Activated gamma-delta T cell treated with anti-CD3 and anti-CD28 coated beads, Interleukin-2, amount 50 U/mL, for 16 hours (primary cell): Measurements from ENCODE around the gene DHPS.

Experiments used
- DNase-seq: peaks from one replicate; pipeline ENCODE4 v3.0.0-alpha.2; 2020; ENCODE audit warnings: low read depth

DHPS gene

DNA sequence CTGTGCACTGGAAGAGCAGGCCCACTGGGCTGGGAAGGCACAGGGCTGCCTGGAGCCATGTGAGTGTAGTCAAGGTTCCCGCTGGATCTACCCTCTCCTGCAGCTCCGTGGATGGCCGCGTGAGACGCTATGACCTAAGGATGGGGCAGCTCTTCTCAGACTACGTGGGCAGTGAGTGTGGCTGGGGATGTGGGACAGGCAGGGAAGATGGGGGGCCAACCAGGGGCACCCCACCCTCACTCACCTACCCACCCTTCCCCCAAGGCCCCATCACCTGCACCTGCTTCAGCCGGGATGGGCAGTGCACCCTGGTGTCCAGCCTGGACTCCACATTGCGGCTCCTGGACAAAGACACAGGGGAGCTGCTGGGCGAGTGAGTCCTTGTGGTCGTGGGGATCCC is 8.9 kb downstream of the DHPS start:
- DNase-seq = no peak

DNA sequence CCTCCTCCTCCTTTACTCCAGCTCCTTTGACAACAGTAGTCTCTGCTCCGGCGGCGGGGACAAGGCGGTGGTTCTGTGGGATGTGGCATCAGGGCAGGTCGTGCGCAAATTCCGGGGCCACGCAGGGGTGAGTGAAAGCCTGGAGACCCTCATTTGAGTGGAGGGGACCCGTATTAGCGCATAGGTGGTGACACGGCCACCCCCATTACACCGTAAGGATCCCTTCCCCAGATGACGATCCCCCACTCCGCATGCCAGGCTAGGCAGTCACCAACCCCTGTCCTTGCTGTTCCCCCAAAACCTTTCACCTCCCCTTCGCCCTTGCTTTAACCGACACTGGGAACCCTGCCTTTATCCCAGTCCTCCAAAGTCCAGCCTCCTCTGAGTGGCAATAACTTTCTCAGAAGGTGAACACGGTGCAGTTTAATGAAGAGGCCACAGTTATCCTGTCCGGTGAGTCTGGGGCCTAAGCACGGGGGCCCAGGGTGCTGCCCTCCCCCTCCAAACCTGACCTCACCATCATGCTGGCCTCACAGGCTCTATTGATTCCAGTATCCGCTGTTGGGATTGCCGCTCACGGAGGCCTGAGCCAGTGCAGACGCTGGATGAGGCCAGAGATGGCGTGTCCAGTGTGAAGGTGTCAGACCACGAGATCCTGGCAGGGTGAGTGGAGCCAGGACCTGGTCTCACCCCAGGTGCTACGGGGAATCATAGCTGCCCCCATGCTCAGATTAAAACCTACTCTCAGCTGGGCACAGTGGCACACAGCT is 11.3 kb downstream of the DHPS start:
- no peak for DNase-seq

DNA sequence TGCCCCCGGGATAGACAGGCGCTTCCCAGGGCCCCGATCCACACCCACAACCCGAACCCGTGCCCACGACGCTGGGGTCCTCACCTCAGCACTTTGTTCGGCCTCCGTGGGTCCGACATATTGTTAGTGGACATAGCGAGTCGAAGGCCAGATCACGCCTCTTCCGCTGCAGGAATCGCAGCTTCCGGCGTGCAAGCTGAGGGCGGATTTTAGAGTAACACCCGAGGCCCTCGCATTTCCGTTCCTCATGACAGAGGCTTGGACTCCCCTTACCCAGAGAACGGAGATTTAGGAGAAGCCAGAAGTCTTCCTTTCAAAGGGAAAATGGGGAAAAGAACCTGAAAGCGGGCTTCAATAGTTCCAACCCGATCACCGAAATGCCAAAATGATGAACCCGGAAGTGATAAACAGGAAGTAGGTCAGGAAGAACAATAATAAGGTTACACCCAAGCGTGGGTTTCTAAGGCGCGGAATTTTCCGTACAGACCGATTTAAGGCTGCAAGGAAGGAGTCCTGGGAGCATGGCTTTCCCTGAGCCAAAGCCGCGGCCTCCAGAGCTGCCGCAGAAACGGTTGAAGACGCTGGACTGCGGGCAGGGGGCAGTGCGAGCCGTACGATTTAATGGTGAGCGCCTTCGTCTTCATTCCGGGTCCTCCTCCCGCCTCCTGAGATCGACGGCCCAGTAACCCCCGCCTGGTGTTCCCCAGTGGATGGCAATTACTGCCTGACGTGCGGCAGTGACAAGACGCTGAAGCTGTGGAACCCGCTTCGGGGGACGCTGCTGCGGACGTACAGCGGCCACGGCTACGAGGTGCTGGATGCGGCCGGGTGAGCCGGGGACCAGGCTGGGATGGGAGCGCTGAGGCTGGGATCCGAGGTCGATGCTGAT is 12.2 kb downstream of the DHPS start:
- DNase-seq = peak; percentile 65

DNA sequence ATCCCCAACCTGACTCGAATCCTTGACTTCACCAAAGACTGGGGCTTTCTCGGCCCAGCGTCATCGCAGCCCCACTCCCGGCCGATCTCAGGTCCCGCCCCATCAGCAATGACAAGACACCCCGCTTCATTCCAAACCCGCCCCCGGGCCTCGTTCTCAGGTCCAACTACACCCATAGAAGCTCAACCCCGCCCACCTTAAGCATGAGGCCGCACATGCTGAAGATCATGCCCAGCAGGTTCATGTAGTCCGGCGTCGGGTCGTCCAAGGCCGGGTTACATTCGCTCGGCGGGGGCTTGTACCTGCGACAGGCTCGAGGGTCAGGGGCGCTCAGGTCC is 12.8 kb downstream of the DHPS start:
- peak; percentile 47 for DNase-seq

DNA sequence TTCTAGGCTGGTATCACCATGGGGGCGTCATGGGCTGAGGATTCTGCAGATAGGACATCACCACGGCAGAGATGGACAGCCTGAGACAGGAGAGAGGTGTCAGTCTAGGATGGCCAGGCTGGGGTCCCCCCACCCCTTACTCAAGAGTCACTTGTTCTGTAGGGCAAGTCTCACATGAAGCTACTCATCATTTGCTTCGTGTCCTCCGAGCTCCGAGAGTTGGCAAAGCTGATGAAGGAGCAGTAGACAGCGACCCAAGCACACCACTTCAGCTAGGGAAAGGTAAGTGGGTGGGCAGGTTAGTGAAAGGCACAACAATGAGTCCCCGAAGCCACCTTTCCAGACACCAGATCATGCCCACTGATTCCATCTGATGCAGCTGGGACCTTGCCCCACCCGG is 13.3 kb downstream of the DHPS start:
- no peak for DNase-seq

DNA sequence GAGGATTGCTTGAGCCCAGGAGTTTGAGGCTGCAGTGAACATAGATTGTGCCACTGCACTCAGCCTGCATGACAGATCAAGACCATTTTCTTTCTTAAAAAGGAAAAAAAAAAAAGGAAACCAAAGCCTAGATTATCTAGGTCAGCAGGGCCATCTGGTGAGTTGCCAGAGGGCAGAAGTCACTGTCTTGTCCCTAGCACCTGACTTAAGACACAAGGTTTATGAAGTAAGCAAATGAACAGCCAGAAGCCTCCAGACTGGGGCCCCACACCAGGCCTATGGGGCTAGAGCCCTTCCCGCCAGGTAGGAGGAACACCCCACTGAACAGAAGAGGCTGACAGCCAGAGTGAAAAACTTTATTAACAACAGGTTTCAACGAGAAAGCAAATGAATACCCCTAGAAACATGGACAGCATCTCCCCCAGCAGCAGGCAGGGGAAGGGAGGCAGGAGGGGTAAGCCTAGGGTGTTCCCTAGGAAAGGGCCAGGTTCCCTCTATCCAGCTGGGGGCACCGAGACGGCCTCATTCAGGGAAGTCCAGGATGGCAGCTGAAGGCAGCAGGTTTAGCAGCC is 13.9 kb downstream of the DHPS start:
- no peak for DNase-seq

DNA sequence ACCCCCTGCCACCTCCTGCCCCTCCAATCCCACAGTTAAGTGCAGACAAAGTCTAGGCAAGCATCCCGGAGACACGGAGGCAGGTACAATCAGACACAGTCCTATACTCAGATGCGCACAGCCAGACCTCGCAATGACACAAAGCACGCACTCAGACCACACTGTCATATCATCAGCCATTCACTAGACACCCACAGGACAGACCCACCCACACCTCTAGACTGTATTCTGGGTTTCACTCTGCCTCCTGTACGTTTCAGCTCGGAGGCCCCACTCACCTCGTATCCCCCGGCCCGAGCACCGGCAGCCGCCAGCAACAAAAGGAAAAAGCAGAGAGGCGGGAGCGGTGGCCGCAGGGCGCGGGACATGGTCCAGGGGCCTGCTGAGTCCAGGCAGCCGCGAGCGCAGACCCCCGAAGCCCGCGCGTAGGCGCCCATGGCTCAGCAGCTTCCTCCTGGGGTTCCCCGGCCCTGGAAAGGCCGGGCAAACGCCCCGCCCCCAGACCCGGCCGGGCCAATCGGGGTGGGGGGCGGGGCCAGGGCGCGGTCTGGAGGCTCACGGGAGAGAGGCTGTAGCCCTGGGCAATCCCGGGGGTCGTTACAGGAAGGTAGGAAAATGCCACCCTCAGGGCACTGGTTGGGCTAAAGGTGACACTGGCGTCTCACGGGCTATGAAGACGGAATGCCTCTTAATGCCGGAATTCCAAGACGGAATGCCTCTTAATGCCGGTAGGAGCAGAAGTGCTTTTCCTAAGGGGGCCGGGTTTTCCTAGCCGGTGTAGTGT is 15.2 kb downstream of the DHPS start, which contains the start of the genes MAN2B1 and WDR83:
TSS of gene MAN2B1 (minus strand) at position 478 of the 784 bp plus-strand sequence. CDS start at position 437, 41 bp downstream.
TSS of gene WDR83 (plus strand) at position 543 of the 784 bp plus-strand sequence. CDS start 2,984 bp downstream, outside the sequence.
- peak; percentile 71 for DNase-seq

DNA sequence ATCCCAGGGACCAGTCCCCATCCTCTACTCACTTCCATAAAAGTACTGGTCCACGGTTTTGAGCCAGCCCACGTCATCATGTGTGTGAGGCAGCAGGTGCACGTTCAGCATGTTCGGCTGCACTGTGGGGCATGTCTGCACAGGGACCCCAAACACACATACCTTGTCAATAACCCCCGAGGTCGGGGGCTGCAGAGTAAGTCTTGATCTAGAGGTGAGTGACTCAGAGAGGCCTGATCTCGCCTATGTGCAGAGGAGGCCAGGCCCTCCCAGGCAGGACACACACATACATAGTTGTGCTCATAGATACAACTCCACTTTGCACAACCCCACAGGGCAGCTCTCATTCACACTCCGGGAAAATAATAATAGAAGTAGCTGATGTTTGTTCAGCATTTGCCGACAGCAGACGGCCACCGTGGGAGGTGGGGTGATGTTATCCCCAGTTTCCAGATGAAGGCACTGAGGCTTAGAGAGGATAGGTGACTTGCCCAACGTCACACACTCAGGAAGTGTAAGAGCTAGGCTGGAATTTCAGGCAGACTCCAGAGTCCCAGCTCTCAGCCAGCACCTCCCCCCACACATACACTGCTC is 15.9 kb downstream of the DHPS start:
- DNase-seq = no peak

DNA sequence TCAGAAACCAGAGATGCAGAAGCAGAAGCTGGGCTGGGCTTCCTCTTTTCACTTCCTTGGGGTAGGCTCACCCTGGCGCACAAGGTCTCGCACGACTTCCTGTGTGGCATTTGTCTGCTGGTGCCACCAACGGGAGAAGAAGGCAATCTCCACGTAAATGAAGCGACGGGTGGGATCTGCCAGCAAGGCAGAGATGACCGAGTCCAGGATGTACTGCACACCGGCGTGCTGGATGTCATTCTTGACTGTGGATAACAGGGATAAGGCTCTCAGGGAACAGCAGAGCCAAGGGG is 16.5 kb downstream of the DHPS start:
- no peak for DNase-seq

DNA sequence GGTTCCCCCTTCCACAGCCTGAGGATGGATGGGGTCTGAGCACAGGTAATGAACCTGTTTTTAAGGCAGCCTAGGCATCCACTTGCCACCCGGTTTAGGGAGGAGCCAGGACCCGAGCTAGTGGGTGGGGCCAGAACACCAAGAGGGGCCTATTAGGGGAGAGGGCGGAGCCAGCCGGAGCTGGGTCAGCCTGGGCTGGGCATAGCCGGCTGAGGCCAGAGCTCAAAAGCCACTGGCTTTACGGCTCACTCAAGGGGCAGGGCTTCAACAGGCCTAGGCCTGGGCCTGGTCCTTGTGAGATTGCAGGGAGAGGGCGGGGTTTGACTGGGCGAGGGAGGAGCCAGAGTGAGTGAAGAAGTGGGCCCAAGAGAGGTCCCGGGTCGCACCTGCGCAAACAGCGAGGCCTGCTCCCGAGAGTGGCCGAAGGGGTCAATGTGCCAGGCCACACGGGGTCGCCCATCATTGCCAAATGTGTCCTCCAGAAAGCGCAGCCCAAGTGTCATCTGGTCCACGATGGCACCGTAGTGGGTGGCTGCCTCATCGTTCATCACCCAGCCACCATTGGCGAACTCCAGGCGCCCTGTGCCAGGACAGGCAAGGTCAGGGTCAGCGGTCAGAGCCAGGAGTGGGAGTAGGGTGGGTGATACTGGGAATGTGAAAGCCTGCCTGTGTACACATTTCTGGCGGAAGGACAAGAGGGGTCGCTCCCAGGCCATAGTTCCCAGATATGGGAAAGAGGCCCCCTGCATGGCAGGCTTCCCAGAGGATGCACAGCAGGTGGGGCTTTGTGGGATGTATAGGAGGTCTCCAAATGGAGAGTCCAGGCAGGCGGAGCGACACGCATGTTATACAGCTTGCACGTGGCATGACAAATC is 17.0 kb downstream of the DHPS start:
- no peak for DNase-seq

DNA sequence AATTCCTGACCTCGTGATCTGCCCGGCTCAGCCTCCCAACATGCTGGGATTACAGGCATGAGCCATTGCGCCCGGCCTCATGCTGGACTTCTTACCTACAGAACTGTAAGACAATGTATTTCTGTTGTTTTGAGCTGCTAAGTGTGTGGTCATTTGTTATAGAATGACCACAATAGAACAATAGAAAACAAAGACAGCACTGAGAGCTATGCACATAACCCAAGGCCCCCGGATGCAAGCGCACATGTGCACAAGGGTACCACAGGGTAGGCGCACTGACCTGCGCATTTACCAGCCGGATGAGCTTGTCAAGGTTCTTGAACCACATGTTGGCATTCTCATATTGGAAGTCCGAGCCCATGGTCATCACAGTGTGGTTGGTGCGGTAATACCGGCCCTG is 20.7 kb downstream of the DHPS start:
- DNase-seq = no peak

DNA sequence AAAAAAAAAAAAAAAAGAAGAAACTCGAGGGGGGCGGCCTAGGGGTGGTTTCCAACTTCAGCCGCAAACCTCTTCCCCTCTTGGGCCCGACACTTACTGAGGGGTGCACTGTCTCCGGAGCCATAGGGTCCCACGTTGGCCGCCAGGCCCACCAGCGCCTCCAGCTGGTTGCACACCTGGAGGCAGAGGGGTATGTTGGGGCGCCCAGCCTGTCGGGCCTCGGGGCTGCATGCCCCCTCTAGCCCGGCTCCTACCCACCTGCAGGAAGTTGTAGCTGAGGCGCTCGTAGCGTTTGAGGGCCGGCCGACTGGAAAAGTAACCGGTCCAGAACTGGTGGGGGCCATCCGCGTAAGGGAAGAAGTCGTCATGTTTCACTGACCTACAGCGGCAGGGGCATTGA is 23.7 kb downstream of the DHPS start:
- no peak for DNase-seq

DNA sequence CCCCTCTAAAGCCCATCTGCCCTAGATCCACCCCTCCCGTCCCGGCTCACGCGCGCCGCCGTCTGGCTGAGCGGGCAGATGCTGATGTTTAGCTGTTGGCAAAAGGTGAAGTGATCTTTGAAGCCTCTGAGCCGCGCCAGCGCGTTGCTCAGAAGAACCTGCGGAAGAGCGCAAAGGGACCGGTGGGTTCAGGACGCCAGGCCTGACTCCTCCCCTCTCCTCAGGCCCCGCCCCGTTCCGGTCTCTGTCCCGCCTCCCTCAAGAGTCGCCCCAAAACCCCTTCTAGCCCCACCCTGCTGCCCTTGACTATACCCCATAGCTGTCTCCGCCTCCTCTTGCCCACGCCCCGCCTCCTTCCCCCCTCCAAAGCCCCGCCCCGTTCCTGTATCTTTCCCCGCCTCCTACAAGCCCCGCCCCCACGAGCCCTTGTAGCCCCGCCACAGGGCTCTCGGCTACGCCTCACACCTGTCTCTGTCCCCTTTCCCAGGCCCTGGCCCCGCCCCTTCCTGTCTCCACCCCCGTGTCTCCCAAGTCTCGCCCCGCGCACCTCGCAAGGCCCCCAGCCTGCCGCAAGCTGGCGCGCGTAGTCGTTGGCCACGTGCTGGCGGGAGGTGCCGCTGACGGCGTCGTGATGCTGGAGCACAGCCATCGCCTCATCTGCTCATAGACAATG is 24.6 kb downstream of the DHPS start:
- no peak for DNase-seq

DNA sequence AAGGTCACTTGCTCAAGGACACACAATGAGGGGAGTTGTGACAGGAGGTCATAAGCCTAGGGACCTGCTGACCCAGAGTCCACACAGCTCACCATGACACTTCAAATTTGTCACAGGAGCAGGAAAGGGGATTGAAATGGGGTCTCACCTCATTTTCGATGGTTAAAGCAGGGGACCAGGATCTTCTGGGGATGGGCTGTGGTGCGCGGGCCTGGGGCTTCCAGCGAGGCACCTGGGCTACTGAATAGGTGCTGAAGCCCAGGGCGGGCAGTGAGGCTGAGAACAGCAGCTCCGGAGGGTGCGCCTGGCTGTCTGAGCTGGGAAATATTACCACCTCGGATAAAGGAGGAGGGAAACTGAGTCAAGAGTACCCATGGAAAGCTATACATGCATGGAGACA is 26.1 kb downstream of the DHPS start:
- DNase-seq = no peak

DNA sequence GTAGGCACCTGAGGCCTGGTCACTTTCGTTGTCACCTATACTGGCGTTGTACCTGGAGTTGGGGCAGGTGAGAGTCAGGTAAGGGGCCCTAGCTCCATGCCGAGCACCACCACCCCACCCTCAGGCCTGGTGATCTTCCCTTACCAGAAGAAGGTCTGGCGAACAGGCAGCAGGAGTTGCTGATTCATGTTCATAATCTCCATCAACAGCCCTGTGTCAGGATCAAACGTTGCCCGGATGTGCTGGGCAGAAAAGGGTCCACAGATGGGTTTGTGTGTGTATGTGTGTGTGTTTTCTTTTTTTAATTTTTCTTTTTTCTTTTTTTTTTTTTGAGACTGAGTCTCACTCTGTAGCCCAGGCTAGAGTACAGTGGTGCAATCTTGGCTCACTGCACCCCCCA is 29.5 kb downstream of the DHPS start:
- DNase-seq = no peak

DNA sequence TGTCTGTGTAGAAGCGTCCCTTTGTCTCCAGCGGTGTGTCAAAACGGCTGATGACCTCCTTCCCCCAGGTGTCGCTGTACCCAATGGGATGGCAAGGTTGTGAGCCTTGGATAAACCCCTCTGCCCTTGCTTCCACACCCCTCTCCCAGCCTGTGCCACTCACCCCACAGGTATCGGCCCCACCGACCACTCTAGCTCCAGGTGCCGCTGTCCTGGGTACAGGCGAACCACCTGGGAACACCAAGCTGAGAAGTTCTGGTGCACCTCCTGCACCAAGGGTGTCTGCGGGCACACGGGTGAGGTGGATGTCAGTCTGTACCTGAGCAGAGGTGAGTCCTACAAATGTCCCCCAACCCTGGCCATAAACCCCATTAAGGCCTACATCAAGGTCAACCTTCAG is 31.7 kb downstream of the DHPS start:
- no peak for DNase-seq

DNA sequence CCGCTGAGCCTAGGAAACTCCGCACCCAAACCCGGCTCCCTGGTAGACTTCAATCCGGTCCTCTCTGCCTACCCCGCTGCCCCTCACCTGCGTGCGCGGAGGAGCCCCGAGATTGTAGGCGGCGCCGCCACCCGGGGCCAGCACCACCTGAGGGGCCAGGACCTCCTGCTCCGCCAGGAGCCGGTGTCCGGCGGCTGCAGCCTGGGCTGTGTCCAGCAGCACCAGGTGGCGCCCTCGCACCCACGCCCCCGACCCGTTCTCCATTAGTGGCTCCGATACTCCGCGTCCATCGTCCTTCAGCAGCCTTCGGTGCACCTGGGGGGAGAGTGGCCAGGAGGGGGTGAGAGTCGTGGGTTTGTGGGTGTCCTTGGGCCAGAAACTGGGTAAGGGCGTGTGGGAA is 33.6 kb downstream of the DHPS start:
- no peak for DNase-seq

DNA sequence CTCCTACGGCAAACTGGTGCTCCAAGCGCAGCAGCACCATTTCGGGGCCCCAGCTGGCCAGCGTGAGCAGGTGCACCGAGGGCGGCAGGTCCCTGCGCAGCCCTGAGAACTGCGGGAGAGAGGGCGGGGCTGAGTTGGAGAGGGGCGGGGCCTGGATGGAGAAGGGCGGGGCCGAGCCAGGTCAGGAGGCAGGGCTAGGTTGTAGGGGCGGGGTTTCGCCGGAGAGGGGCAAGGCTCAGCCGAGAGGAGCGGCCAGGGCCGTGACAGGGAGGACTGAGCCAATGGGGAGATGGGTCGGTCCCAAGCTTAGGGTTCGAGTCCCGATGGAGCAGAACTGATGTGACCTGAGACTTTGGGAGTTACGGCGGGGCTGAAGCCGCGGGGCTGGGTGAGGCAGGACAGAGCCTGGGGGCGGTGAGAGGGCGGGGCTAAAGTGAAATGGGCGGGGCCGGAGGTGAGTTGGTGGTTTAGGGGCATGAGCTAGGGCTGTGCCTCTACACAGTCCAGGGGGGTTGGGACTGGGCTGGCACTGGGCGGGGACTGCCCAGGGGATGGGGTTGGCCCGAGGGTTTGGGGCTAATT is 34.1 kb downstream of the DHPS start:
- DNase-seq = no peak

DNA sequence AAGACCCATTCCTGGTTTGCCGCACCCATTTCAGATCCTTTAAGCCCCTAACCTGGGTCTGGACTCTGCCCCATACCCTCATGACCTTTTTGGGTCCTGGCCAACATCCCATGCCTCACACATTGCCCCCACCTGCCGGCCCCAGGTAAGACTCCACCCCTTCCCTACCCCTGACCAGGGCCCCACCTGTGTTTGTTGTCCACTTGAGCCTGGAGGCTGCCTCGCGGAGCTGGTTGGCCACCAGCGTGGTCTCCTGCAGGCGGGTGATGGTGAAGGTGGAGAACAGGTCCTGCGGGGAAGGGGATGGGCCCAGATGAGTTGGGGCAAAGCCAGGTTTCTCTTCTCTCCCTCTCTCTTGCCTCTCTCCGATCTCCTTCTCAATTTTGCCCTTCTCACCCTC is 34.6 kb downstream of the DHPS start:
- no peak for DNase-seq

DNA sequence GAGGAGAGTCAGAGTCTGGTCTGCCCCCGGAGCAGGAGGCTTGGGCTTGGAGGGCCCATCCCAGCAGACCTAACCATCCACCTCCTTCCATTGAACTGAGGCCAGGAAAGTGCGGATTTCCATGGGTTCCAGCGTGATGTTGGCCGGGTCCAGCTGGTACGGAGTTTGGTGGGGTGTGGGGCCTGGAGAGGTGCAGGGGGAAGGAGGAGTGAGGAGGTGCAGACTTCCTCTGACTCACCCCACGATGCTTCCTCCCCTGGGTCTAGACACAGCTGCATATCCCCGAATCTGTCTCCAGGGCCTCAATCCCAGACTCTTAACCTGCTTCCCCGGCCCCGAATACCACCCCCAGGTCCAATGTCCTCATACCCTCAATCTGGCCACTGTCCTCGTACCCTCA is 35.1 kb downstream of the DHPS start:
- no peak for DNase-seq
